ENCODE measurements around the gene ASCC3.

DNA sequence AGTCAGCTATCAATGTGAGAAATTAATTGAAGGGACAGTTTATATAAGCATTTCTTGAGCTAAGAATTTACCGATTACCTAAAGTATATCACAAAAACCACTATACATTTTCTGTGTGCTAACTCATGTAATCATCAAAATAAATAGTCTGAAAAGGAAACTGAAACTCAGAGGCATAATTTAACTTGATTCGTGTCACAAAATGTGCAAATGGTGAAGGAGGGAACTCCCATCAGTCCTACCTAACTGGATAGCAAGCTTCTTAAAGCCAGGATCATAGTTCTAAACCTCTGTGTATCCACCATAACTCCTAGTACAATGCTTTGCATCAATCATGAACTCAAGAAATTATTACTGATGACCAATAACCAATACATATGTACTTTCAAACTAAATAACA is 91.0 kb downstream of the ASCC3 start:
- TF ChIP-seq, protein P1, sequence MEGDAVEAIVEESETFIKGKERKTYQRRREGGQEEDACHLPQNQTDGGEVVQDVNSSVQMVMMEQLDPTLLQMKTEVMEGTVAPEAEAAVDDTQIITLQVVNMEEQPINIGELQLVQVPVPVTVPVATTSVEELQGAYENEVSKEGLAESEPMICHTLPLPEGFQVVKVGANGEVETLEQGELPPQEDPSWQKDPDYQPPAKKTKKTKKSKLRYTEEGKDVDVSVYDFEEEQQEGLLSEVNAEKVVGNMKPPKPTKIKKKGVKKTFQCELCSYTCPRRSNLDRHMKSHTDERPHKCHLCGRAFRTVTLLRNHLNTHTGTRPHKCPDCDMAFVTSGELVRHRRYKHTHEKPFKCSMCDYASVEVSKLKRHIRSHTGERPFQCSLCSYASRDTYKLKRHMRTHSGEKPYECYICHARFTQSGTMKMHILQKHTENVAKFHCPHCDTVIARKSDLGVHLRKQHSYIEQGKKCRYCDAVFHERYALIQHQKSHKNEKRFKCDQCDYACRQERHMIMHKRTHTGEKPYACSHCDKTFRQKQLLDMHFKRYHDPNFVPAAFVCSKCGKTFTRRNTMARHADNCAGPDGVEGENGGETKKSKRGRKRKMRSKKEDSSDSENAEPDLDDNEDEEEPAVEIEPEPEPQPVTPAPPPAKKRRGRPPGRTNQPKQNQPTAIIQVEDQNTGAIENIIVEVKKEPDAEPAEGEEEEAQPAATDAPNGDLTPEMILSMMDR (conservative IDR thresholded peaks at IDR 0.05; ENCODE audit: low read depth in 2 of 2) = no peak
- no peak for TF ChIP-seq CREB1 (CRISPR knock-in tag; IDR thresholded peaks at IDR 0.05; ENCODE audit: low read depth)
- no peak for TF ChIP-seq JUNB (IDR thresholded peaks at IDR 0.05; ENCODE audit: unreplicated experiment)
- TF ChIP-seq, protein P2, sequence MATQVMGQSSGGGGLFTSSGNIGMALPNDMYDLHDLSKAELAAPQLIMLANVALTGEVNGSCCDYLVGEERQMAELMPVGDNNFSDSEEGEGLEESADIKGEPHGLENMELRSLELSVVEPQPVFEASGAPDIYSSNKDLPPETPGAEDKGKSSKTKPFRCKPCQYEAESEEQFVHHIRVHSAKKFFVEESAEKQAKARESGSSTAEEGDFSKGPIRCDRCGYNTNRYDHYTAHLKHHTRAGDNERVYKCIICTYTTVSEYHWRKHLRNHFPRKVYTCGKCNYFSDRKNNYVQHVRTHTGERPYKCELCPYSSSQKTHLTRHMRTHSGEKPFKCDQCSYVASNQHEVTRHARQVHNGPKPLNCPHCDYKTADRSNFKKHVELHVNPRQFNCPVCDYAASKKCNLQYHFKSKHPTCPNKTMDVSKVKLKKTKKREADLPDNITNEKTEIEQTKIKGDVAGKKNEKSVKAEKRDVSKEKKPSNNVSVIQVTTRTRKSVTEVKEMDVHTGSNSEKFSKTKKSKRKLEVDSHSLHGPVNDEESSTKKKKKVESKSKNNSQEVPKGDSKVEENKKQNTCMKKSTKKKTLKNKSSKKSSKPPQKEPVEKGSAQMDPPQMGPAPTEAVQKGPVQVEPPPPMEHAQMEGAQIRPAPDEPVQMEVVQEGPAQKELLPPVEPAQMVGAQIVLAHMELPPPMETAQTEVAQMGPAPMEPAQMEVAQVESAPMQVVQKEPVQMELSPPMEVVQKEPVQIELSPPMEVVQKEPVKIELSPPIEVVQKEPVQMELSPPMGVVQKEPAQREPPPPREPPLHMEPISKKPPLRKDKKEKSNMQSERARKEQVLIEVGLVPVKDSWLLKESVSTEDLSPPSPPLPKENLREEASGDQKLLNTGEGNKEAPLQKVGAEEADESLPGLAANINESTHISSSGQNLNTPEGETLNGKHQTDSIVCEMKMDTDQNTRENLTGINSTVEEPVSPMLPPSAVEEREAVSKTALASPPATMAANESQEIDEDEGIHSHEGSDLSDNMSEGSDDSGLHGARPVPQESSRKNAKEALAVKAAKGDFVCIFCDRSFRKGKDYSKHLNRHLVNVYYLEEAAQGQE (IDR thresholded peaks at IDR 0.05; ENCODE audit: unreplicated experiment) = no peak
- no peak for TF ChIP-seq POLR2AphosphoS5 (IDR thresholded peaks at IDR 0.05; ENCODE audit: low read depth)
- TF ChIP-seq EZH2 (IDR thresholded peaks at IDR 0.05; ENCODE audit: low read depth, unreplicated experiment) = no peak
- TF ChIP-seq EZH2phosphoT487 (IDR thresholded peaks at IDR 0.05; ENCODE audit: unreplicated experiment) = no peak
- no peak for TF ChIP-seq NANOG (IDR thresholded peaks at IDR 0.05; ENCODE audit: borderline replicate concordance)
- TF ChIP-seq ZNF114 (CRISPR knock-in tag; IDR thresholded peaks at IDR 0.05) = no peak
- no peak for TF ChIP-seq STAT1 (IDR thresholded peaks at IDR 0.05; ENCODE audit: unreplicated experiment)

All from GM23338 (cell line).